ENCODE measurements around the gene RCBTB1. TPM values are rescaled to one million over a fixed set of nuclear protein-coding genes. Genes with fewer than 3 reads are reported as not detected.

Gene RCBTB1
- total RNA-seq, 1 donor from 2014 or later, result 10.1 TPM

DNA sequence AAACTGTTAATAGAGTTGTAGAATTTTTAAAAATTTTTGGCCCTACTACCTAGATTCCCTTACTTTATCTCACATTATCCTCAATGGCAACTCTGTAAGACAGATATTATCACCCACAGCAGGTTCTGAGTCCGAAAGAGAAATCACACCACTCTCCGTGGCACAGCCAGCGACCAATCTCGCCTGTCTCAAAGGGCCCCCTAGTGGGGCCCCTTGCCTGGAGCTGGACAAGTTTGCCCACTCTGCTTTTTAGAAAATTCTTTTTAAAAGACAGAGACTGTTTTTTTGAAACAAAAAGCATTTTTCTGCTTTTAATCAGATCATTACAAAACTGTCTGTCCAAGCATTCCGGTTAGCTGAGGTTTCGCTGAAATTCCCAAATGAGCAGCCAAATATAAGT is 67.9 kb downstream of the RCBTB1 start:
- Histone ChIP-seq H3K4me1 (no peaks in the 10 kb centered on the region), H3K27me3 (no peaks in the 10 kb centered on the region), H3K9me3 (no peaks in the 10 kb centered on the region), H3K36me3 (peaks cover 0 to 41% of the 10 kb centered on the region in 2 donors), H3K27ac (no peak overlapping the region), H3K4me3 (no peak overlapping the region)
- intact Hi-C loops (cut with DNase I), result no loop called here
- TF ChIP-seq POLR2AphosphoS5 (IDR thresholded peaks at IDR 0.05; ENCODE audit: insufficient read depth in 1 of 2, low read depth in 1 of 2) (no peak), POLR2A (IDR thresholded peaks at IDR 0.05) (no peak)
- TF ChIP-seq, protein P1, sequence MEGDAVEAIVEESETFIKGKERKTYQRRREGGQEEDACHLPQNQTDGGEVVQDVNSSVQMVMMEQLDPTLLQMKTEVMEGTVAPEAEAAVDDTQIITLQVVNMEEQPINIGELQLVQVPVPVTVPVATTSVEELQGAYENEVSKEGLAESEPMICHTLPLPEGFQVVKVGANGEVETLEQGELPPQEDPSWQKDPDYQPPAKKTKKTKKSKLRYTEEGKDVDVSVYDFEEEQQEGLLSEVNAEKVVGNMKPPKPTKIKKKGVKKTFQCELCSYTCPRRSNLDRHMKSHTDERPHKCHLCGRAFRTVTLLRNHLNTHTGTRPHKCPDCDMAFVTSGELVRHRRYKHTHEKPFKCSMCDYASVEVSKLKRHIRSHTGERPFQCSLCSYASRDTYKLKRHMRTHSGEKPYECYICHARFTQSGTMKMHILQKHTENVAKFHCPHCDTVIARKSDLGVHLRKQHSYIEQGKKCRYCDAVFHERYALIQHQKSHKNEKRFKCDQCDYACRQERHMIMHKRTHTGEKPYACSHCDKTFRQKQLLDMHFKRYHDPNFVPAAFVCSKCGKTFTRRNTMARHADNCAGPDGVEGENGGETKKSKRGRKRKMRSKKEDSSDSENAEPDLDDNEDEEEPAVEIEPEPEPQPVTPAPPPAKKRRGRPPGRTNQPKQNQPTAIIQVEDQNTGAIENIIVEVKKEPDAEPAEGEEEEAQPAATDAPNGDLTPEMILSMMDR (IDR thresholded peaks at IDR 0.05), result no peak
- DNase-seq (ENCODE audit: extremely low spot score in 2 of 2), result no peak

DNA sequence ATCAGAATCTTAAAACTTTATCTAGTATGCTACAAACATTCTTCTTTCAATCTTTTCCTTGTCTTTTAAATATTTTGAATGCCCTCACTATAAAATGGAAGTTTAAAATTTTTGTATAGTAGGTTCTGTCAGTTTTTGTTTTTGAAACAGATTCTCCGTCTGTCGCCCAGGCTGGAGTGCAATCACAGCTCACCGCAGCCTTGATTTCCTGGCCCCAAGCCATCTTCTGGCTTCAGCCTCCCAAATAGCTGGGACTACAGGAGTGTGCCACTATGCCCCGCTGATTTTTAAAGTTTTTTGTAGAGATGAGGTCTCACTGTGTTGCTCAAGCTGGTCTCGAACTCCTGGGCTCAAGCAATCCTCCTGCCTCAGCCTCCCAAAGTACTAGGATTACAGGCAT is 68.9 kb downstream of the RCBTB1 start:
- no peak for TF ChIP-seq POLR2A (IDR thresholded peaks at IDR 0.05)
- TF ChIP-seq, protein P1 (IDR thresholded peaks at IDR 0.05), result no peak
- no peak for TF ChIP-seq POLR2AphosphoS5 (IDR thresholded peaks at IDR 0.05; ENCODE audit: insufficient read depth in 1 of 2, low read depth in 1 of 2)
- Histone ChIP-seq H3K9me3 (no peaks in the 10 kb centered on the region), H3K4me1 (no peaks in the 10 kb centered on the region), H3K27ac (no peak overlapping the region), H3K27me3 (no peaks in the 10 kb centered on the region), H3K4me3 (no peak overlapping the region), H3K36me3 (peaks cover 0 to 32% of the 10 kb centered on the region in 2 donors)
- intact Hi-C loops (cut with DNase I), result no loop called here
- no peak for DNase-seq (ENCODE audit: extremely low spot score in 2 of 2)

DNA sequence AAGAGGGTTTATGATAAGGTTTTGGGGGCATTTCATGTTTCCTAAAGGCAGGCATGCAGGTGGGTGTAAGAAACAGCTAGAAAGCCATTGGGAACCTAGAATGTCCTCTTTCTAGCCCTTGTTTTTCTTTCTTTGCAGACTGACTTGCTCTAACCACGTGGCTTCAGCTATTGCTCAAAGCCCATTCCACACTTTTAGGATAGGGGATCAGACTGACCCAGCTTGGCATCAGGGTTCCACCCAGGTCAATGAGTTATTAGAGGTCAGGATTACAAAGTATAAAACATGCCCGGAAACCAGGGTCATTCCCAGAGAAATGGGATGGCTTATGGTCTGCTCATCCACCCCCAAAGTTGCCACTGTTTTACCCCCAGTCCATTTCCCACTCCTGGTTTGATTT is 72.8 kb downstream of the RCBTB1 start:
- TF ChIP-seq POLR2AphosphoS5 (IDR thresholded peaks at IDR 0.05; ENCODE audit: insufficient read depth in 1 of 2, low read depth in 1 of 2) (no peak), POLR2A (IDR thresholded peaks at IDR 0.05) (no peak)
- TF ChIP-seq, protein P1 (IDR thresholded peaks at IDR 0.05), result no peak
- Histone ChIP-seq H3K9me3 (no peaks in the 10 kb centered on the region), H3K4me3 (no peak overlapping the region), H3K27me3 (no peaks in the 10 kb centered on the region), H3K4me1 (no peaks in the 10 kb centered on the region), H3K36me3 (peaks cover 0 to 31% of the 10 kb centered on the region in 2 donors), H3K27ac (no peak overlapping the region)
- intact Hi-C loops (cut with DNase I), result no loop called here
- no peak for DNase-seq (ENCODE audit: extremely low spot score in 2 of 2)

DNA sequence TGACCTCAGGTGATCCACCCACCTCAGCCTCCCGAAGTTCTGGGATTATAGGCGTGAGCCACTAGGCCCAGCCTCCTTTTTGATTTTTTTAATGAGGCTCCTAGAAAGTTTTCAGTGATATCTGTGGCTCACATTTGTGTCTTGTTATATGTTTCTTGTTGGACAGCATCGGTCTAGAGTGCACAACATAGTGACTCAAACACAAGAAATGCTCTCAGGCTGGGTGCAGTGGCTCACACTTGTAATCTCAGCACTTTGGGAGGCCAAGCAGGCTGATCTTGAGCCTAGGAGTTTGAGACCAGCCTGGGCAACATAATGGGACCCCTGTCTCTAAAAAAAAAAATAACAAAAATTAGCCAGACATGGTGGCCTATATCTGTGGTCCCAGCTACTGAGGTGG is 81.4 kb downstream of the RCBTB1 start:
- Histone ChIP-seq H3K36me3 (peaks cover 0 to 6% of the 10 kb centered on the region in 2 donors), H3K4me3 (no peak overlapping the region), H3K9me3 (no peaks in the 10 kb centered on the region), H3K27me3 (no peaks in the 10 kb centered on the region), H3K27ac (no peak overlapping the region), H3K4me1 (peaks cover 13% of the 10 kb centered on the region)
- no peak for TF ChIP-seq POLR2AphosphoS5 (IDR thresholded peaks at IDR 0.05; ENCODE audit: insufficient read depth in 1 of 2, low read depth in 1 of 2)
- TF ChIP-seq, protein P1 (IDR thresholded peaks at IDR 0.05), result no peak
- TF ChIP-seq POLR2A (IDR thresholded peaks at IDR 0.05), result no peak
- intact Hi-C loops (cut with DNase I), result no loop called here
- no peak for DNase-seq (ENCODE audit: extremely low spot score in 2 of 2)

DNA sequence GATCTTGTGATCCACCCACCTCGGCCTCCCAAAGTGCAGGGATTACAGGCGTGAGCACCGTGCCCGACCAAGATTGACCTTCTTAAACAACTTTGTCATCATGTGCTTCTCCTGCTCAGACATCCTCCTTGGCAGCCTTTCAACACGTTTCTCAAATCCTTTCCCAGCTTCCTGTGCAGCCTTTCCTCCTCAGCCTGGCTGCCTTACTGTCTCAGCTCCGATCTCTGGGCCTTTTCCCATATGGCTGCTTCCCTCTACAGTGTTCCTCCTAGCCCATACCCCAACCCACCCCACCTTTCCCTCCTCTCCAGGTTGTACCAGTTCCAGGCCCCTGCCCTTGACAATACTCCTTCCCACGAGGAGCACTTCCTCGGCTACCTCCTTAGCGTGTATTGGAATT is 82.4 kb downstream of the RCBTB1 start:
- H3K4me1 ChIP-seq, result peaks cover 13% of the 10 kb centered on the region
- peaks cover 0 to 6% of the 10 kb centered on the region in 2 donors for H3K36me3 ChIP-seq
- no peak overlapping the region for H3K27ac ChIP-seq
- DNase-seq (ENCODE audit: extremely low spot score in 2 of 2), result no peak
- H3K9me3 ChIP-seq, result no peaks in the 10 kb centered on the region
- no peak overlapping the region for H3K4me3 ChIP-seq
- TF ChIP-seq, protein P1 (IDR thresholded peaks at IDR 0.05), result no peak
- no peak for TF ChIP-seq POLR2A (IDR thresholded peaks at IDR 0.05)
- no peak for TF ChIP-seq POLR2AphosphoS5 (IDR thresholded peaks at IDR 0.05; ENCODE audit: insufficient read depth in 1 of 2, low read depth in 1 of 2)
- no peaks in the 10 kb centered on the region for H3K27me3 ChIP-seq
- intact Hi-C loops (cut with DNase I), result no loop called here
